ENCODE measurements around the gene PEA15.

DNA sequence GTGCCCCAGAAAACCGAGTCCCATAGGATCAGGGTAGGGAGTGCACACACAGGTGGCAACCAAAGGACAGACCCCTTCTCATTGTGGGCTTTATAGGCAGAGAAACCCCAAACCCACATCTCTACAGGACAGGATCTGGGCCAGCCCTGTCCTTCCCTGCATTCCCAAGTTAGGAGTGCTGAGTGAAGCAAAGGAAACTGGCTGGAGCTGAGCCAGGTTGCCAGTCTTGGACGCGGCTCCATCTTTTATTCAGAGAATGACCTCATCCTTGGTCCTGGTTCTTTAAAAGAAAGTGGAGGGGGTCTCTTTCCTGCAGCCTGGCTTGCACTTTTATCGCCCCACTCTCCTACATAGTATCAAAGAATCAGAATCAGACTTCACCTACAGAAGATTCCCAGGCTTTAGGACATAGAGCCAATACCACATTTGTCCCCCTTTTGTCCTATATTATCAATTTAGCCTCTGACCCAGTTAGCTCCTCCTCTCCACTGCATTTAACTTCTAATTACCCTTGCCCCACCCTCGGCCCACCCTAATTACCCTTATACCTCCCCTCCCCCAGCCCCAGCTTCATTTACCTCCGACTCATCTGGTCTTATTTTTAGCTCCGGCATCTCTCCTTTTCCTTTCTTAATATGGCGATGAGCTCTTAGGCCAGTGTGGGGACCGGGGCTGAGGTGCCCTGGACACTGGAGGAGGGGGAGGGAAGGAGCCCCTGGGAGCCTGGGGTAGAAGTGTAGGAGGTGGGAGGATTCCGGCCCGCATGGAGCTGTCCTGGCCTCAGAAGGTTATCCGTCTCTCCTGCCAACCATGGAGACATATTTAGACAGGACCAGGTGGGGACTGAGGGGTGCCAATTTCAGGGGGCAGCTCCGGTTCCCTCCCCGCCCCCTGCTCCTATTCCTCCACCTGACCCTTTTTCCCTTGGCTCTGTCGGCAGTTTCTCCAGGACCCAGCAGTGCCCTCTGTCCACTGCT, 15.2 kb upstream of the PEA15 start, which contains the start of gene CASQ1:
- TF ChIP-seq, protein P1, sequence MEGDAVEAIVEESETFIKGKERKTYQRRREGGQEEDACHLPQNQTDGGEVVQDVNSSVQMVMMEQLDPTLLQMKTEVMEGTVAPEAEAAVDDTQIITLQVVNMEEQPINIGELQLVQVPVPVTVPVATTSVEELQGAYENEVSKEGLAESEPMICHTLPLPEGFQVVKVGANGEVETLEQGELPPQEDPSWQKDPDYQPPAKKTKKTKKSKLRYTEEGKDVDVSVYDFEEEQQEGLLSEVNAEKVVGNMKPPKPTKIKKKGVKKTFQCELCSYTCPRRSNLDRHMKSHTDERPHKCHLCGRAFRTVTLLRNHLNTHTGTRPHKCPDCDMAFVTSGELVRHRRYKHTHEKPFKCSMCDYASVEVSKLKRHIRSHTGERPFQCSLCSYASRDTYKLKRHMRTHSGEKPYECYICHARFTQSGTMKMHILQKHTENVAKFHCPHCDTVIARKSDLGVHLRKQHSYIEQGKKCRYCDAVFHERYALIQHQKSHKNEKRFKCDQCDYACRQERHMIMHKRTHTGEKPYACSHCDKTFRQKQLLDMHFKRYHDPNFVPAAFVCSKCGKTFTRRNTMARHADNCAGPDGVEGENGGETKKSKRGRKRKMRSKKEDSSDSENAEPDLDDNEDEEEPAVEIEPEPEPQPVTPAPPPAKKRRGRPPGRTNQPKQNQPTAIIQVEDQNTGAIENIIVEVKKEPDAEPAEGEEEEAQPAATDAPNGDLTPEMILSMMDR (IDR thresholded peaks at IDR 0.05) = no peak
- TF ChIP-seq POLR2A (IDR thresholded peaks at IDR 0.05) (no peak), EP300 (IDR thresholded peaks at IDR 0.05; ENCODE audit: low read depth) (no peak), POLR2AphosphoS5 (IDR thresholded peaks at IDR 0.05) (no peak)
